ENCODE measurements around the gene PLEK. TPM values are rescaled to one million over a fixed set of nuclear protein-coding genes. Genes with fewer than 3 reads are reported as not detected.

PLEK gene
- total RNA-seq, 1 experiment from 2014 or later = 0.13 TPM

- BruUV-seq (replicated peaks) = no TSS peak
- no peak for DNase-seq (ENCODE audit: low read depth, low spot score)
- intact Hi-C loops (cut with micrococcal nuclease; ENCODE audit: unreplicated experiment) (no loop called here), in situ Hi-C loops (cut with HindIII; ENCODE audit: low pct_unique_long_range_greater_than_20kb, low sequenced_read_pairs) (no loop called here)
- H3K27me3 ChIP-seq (ENCODE audit: control insufficient read depth, insufficient read depth, low read length) = peaks cover 7% of the 10 kb centered on the region; the same call in 1 of the 2 replicates
- ChIA-PET CTCF (no interaction called here), POLR2A (no interaction called here)
- ATAC-seq = no peak
- H3K4me1 ChIP-seq (ENCODE audit: control insufficient read depth, insufficient read depth, low read length) = no peaks in the 10 kb centered on the region
- H3K9me3 ChIP-seq (ENCODE audit: control insufficient read depth, insufficient read depth, low read depth, low read length) = no peaks in the 10 kb centered on the region
- no peak for TF ChIP-seq REST (IDR thresholded peaks at IDR 0.05; ENCODE audit: insufficient read depth in 1 of 2, low read depth in 2 of 2, low read length in 1 of 2)
- TF ChIP-seq POLR2AphosphoS5 (IDR thresholded peaks at IDR 0.05; ENCODE audit: low read depth, low read length) = no peak
- no peak for TF ChIP-seq SIN3A (IDR thresholded peaks at IDR 0.05; ENCODE audit: borderline replicate concordance, insufficient read depth, low read depth, low read length)
- no peak for TF ChIP-seq CTCF (IDR thresholded peaks at IDR 0.05)
- TF ChIP-seq TCF7L2 (IDR thresholded peaks at IDR 0.05; ENCODE audit: low read depth, low read length) = no peak
- H3K36me3 ChIP-seq (ENCODE audit: control insufficient read depth, insufficient read depth, low read length) = no peaks in the 10 kb centered on the region
- no peak overlapping the region for H3K27ac ChIP-seq (ENCODE audit: low read length)
- no peak overlapping the region for H3K4me3 ChIP-seq (ENCODE audit: low read depth in 2 of 2, low read length in 2 of 2)
Measured at GRCh38 chr2:68330691-68331090, 34.4 kb upstream of the PLEK start.

GRCh38 chr2:68333009-68333408 lies 32.1 kb upstream of the PLEK start:
- H3K27me3 ChIP-seq (ENCODE audit: control insufficient read depth, insufficient read depth, low read length) = peaks cover 6% of the 10 kb centered on the region; the same call in 1 of the 2 replicates
- no peak for ATAC-seq
- no peaks in the 10 kb centered on the region for H3K4me1 ChIP-seq (ENCODE audit: control insufficient read depth, insufficient read depth, low read length)
- DNase-seq (ENCODE audit: low read depth, low spot score) = no peak
- no peak overlapping the region for H3K4me3 ChIP-seq (ENCODE audit: low read depth in 2 of 2, low read length in 2 of 2)
- BruUV-seq (replicated peaks) = no TSS peak
- in situ Hi-C loops (cut with HindIII; ENCODE audit: low pct_unique_long_range_greater_than_20kb, low sequenced_read_pairs) = no loop called here
- no peak for TF ChIP-seq POLR2AphosphoS5 (IDR thresholded peaks at IDR 0.05; ENCODE audit: low read depth, low read length)
- TF ChIP-seq REST (IDR thresholded peaks at IDR 0.05; ENCODE audit: insufficient read depth in 1 of 2, low read depth in 2 of 2, low read length in 1 of 2) = no peak
- TF ChIP-seq TCF7L2 (IDR thresholded peaks at IDR 0.05; ENCODE audit: low read depth, low read length) = no peak
- TF ChIP-seq SIN3A (IDR thresholded peaks at IDR 0.05; ENCODE audit: borderline replicate concordance, insufficient read depth, low read depth, low read length) = no peak
- TF ChIP-seq CTCF (IDR thresholded peaks at IDR 0.05) = no peak
- no peak overlapping the region for H3K27ac ChIP-seq (ENCODE audit: low read length)
- ChIA-PET CTCF (no interaction called here), POLR2A (no interaction called here)
- H3K9me3 ChIP-seq (ENCODE audit: control insufficient read depth, insufficient read depth, low read depth, low read length) = no peaks in the 10 kb centered on the region
- intact Hi-C loops (cut with micrococcal nuclease; ENCODE audit: unreplicated experiment) = no loop called here
- H3K36me3 ChIP-seq (ENCODE audit: control insufficient read depth, insufficient read depth, low read length) = no peaks in the 10 kb centered on the region
